Prostate gland (tissue), 2 donors: Measurements from ENCODE around the gene CCZ1B.
"Not testable (repeated sequence)": the region's sequence is repeated elsewhere in the genome, so short reads cannot be mapped to it uniquely, and the experiment has no call there.

ENCODE experiments used
- POLR2A ChIP-seq: fragments of 450-650 bp; IDR thresholded peaks from one replicate; pipeline ENCODE4 v1.6.1; 2016; ENCODE audit warnings: antibody characterized with exemption, mild to moderate bottlenecking
- POLR2AphosphoS5 ChIP-seq: sonication (generic); formaldehyde crosslinking; IDR thresholded peaks from one replicate; pipeline ENCODE4 v1.6.1; 2017; ENCODE audit warnings: antibody characterized with exemption
- TF ChIP-seq, protein P1 (sequence below), 4 experiments: fragments of 200-600 bp in 2 of 4; fragments of 450-650 bp in 2 of 4; sonication (generic) in 2 of 4; IDR thresholded peaks; 1 replicate in 3 of 4; 2 replicates in 1 of 4; pipeline ENCODE4 v1.5.1; 2016 to 2019; ENCODE audit warnings: antibody characterized with exemption in 4 of 4, mild to moderate bottlenecking in 2 of 4, moderate library complexity in 2 of 4

- TF ChIP-seq, protein P1, sequence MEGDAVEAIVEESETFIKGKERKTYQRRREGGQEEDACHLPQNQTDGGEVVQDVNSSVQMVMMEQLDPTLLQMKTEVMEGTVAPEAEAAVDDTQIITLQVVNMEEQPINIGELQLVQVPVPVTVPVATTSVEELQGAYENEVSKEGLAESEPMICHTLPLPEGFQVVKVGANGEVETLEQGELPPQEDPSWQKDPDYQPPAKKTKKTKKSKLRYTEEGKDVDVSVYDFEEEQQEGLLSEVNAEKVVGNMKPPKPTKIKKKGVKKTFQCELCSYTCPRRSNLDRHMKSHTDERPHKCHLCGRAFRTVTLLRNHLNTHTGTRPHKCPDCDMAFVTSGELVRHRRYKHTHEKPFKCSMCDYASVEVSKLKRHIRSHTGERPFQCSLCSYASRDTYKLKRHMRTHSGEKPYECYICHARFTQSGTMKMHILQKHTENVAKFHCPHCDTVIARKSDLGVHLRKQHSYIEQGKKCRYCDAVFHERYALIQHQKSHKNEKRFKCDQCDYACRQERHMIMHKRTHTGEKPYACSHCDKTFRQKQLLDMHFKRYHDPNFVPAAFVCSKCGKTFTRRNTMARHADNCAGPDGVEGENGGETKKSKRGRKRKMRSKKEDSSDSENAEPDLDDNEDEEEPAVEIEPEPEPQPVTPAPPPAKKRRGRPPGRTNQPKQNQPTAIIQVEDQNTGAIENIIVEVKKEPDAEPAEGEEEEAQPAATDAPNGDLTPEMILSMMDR (IDR thresholded peaks at IDR 0.05): not testable (repeated sequence)
- not testable (repeated sequence) for TF ChIP-seq POLR2A, POLR2AphosphoS5
These were observed 18.1 kb downstream of the CCZ1B start for GRCh38 chr7:6807959-6808358.
